GM10248 (cell line): ENCODE results near the gene SLC38A11.

Source experiments
- CTCF ChIA-PET: fragments of 300-600 bp; sonication (Branson Sonifier 250); formaldehyde crosslinking; extraction: SDS; loops from one replicate; lab custom pipeline; 2021; ENCODE audit warnings: antibody characterized with exemption; lab: Yijun Ruan, JAX
- POLR2A ChIA-PET: fragments of 350-650 bp; sonication (Branson Sonifier 250); formaldehyde crosslinking; extraction: SDS; loops from one replicate; lab custom pipeline; 2020; ENCODE audit warnings: antibody characterized with exemption; lab: Yijun Ruan, JAX
- DNase-seq: peaks from one replicate; pipeline ENCODE4 v3.0.0; 2012; ENCODE audit errors: extremely low spot score
- CTCF ChIP-seq: IDR thresholded peaks from 2 replicates; pipeline ENCODE4 v1.5.1; 2012; ENCODE audit warnings: mild to moderate bottlenecking, low read depth; ENCODE audit errors: extremely low read depth, missing control alignments, control extremely low read depth

SLC38A11 gene

GRCh38 chr2:164975891-164976290 lies 20.6 kb upstream of the SLC38A11 start:
- POLR2A ChIA-PET: no interaction called here
- DNase-seq: no peak
- CTCF ChIA-PET: no interaction called here
- TF ChIP-seq CTCF: no peak

GRCh38 chr2:164974221-164974620 lies 18.9 kb upstream of the SLC38A11 start:
- no peak for TF ChIP-seq CTCF
- CTCF ChIA-PET: no interaction called here
- POLR2A ChIA-PET: no interaction called here
- no peak for DNase-seq

GRCh38 chr2:164972216-164972615 lies 16.9 kb upstream of the SLC38A11 start:
- CTCF ChIA-PET: no interaction called here
- no peak for TF ChIP-seq CTCF
- DNase-seq: no peak
- POLR2A ChIA-PET: no interaction called here

GRCh38 chr2:164969909-164970690 lies 14.8 kb upstream of the SLC38A11 start:
- ChIA-PET CTCF (no interaction called here), POLR2A (no interaction called here)
- no peak for TF ChIP-seq CTCF
- DNase-seq: no peak

- TF ChIP-seq CTCF: no peak
- ChIA-PET POLR2A (no interaction called here), CTCF (interaction anchor here (1.2 kb wide), 1 partner anchor 20 kb away, joined by 3 read pairs; no protein-coding TSS in a partner anchor)
- DNase-seq: no peak
Observed at GRCh38 chr2:164967781-164968228, 12.5 kb upstream of the SLC38A11 start.

GRCh38 chr2:164967361-164967760 lies 12.0 kb upstream of the SLC38A11 start:
- no peak for DNase-seq
- POLR2A ChIA-PET: no interaction called here
- no peak for TF ChIP-seq CTCF
- CTCF ChIA-PET: no interaction called here
